Mesothelial cell of epicardium (in vitro differentiated cells): ENCODE data around the gene UGCG. TPM values are rescaled to one million over a fixed set of nuclear protein-coding genes. Genes with fewer than 3 reads are reported as not detected.

ENCODE experiments used
- DNase-seq, 2 experiments: peaks; one replicate each; pipeline ENCODE4 v3.0.0; 2021; ENCODE audit warnings: low spot score in 2 of 2; ENCODE audit not compliant: unreplicated experiment in 2 of 2
- H3K27ac Mint-ChIP-seq: 2 replicates; pipeline ENCODE4 v1.8.0; 2021; ENCODE audit warnings: mixed read lengths
- H3K27me3 Mint-ChIP-seq: 2 replicates; pipeline ENCODE4 v1.8.0; 2021; ENCODE audit warnings: low read depth, mixed read lengths
- H3K36me3 Mint-ChIP-seq: 2 replicates; pipeline ENCODE4 v1.8.0; 2021; ENCODE audit warnings: mixed read lengths
- H3K4me1 Mint-ChIP-seq: 2 replicates; pipeline ENCODE4 v1.8.0; 2021; ENCODE audit warnings: mixed read lengths
- H3K4me3 Mint-ChIP-seq: 2 replicates; pipeline ENCODE4 v1.8.0; 2021; ENCODE audit warnings: mild to moderate bottlenecking, moderate library complexity, mixed read lengths
- H3K9me3 Mint-ChIP-seq: 2 replicates; pipeline ENCODE4 v1.8.0; 2021; ENCODE audit warnings: mixed read lengths
- CTCF ChIP-seq: fragments of 200-600 bp; sonication (generic); IDR thresholded peaks from one replicate; pipeline ENCODE4 v1.5.0; 2021; ENCODE audit warnings: antibody characterized with exemption; ENCODE audit not compliant: unreplicated experiment
- total RNA-seq: library from RNA; stranded (reverse); gene quantifications from 3 replicates; pipeline ENCODE4 v1.2.1, GENCODE V29; 2021

UGCG gene
- total RNA-seq, 1 donor from 2014 or later, result 27.0 TPM

GRCh38 chr9:111917201-111917600 is 20.6 kb downstream of the UGCG start:
- no peak for TF ChIP-seq CTCF
- peaks cover 17% of the 10 kb centered on the region for H3K4me1 Mint-ChIP-seq
- DNase-seq, result no peak
- H3K27me3 Mint-ChIP-seq, result no peaks in the 10 kb centered on the region
- H3K36me3 Mint-ChIP-seq, result peaks cover 13% of the 10 kb centered on the region
- H3K27ac Mint-ChIP-seq, result no peak overlapping the region
- no peaks in the 10 kb centered on the region for H3K9me3 Mint-ChIP-seq
- H3K4me3 Mint-ChIP-seq, result no peak overlapping the region

GRCh38 chr9:111917980-111918379 is 21.4 kb downstream of the UGCG start:
- TF ChIP-seq CTCF, result no peak
- H3K4me3 Mint-ChIP-seq, result no peak overlapping the region
- H3K4me1 Mint-ChIP-seq, result peaks cover 17% of the 10 kb centered on the region
- H3K9me3 Mint-ChIP-seq, result no peaks in the 10 kb centered on the region
- H3K27me3 Mint-ChIP-seq, result no peaks in the 10 kb centered on the region
- no peak for DNase-seq
- H3K36me3 Mint-ChIP-seq, result peaks cover 13% of the 10 kb centered on the region
- no peak overlapping the region for H3K27ac Mint-ChIP-seq

GRCh38 chr9:111919875-111920274 is 23.3 kb downstream of the UGCG start:
- H3K36me3 Mint-ChIP-seq, result peaks cover 13% of the 10 kb centered on the region
- peaks cover 9% of the 10 kb centered on the region for H3K4me1 Mint-ChIP-seq

GRCh38 chr9:111920531-111920930 is 23.9 kb downstream of the UGCG start:
- H3K4me1 Mint-ChIP-seq, result peaks cover 3% of the 10 kb centered on the region
- no peak for TF ChIP-seq CTCF
- DNase-seq, result no peak
- peaks cover 13% of the 10 kb centered on the region for H3K36me3 Mint-ChIP-seq
- H3K4me3 Mint-ChIP-seq, result no peak overlapping the region
- H3K9me3 Mint-ChIP-seq, result no peaks in the 10 kb centered on the region
- H3K27me3 Mint-ChIP-seq, result no peaks in the 10 kb centered on the region
- no peak overlapping the region for H3K27ac Mint-ChIP-seq

More at GRCh38 chr9:111919875-111920274, 23.3 kb downstream of the UGCG start:
- H3K27me3 Mint-ChIP-seq, result no peaks in the 10 kb centered on the region
- no peak for DNase-seq
- H3K27ac Mint-ChIP-seq, result no peak overlapping the region
- no peaks in the 10 kb centered on the region for H3K9me3 Mint-ChIP-seq
- TF ChIP-seq CTCF, result no peak
- H3K4me3 Mint-ChIP-seq, result no peak overlapping the region

- Mint-ChIP-seq H3K4me3 (no peak overlapping the region), H3K27ac (no peak overlapping the region), H3K36me3 (peaks cover 15% of the 10 kb centered on the region), H3K4me1 (peaks cover 1% of the 10 kb centered on the region), H3K27me3 (no peaks in the 10 kb centered on the region), H3K9me3 (no peaks in the 10 kb centered on the region)
- TF ChIP-seq CTCF, result no peak
- no peak for DNase-seq
These were observed 25.9 kb downstream of the UGCG start for GRCh38 chr9:111922324-111923013.
